Measurements from ENCODE around the gene SLCO4C1. TPM values are rescaled to one million over a fixed set of nuclear protein-coding genes. Genes with fewer than 3 reads are reported as not detected.

The SLCO4C1 gene
- total RNA-seq, 1 donor from 2014 or later, result not detected

Other genes starting within 250 kb of the SLCO4C1 start
- not detected for gene SLCO6A1, start 202.7 kb upstream of the SLCO4C1 start, total RNA-seq

Data from ascending aorta (tissue), 1 donor.